Suppressor macrophage treated with lipopolysaccharide for 1 hour (primary cell): ENCODE data around the gene TAGLN3.

Source experiments
- DNase-seq, 3 donors: peaks; one replicate each; pipeline ENCODE4 v3.0.0-alpha.2; 2020 to 2022

The TAGLN3 gene

DNA sequence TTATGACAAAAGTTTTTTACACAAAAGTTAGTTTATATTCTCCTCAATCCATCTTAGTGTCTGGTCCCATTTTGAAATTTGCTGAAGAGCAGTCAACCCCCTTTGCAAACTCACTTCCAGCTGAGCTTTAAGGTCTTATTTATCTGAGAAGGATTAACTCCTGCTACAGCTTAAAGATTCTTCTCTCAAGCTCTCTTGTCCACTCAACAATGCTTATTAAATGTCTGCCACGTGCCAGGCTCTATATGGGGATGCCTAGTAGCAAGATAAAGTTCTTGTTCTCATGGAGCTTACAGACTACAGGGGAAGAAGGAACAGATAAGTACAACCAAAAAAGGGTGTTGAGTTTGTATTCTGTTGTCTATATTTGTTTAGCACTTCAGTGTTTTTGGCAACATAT, 54.5 kb downstream of the TAGLN3 start:
- no peak for DNase-seq

DNA sequence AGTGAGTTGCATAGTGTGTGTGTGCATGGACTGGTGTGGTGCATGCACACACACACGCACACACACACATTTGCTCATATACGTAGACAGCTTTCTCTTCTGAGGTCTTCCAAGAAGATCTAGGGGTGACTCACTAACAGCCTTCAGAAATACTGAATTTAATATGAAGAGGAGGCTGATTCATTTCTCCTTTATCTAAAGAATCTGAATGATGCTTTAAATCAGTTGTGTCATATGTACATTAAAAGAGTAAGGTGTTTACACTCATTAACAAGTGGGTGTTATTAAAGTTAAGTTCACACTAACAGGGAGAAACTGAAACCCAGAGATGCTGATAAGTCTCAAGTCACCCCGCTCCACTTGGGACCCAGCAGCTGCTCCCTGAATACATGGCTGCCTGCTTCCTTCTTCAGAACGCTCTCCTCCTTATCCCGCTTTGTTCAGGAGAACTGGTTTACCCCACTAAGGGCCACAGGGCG, 57.8 kb downstream of the TAGLN3 start:
- no peak for DNase-seq

DNA sequence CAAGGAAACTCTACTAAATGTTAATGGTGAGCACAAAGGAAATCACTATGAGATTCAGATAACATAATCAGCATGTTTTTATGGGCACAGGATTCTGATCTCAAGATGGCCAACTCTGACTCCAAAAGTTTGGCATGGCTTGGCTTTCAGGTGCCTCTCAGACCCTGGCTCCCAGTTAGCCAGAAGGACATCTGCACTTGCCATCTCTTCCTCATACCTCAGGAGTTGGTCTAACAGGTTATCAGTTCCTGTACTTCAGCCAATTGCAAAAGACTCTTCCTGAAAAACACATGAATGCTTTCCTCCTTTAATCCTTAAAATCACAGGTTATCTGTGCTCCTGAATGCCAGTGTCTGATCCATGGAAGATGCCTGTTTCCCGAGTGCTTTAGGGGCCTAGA, 60.8 kb downstream of the TAGLN3 start:
- DNase-seq = no peak

DNA sequence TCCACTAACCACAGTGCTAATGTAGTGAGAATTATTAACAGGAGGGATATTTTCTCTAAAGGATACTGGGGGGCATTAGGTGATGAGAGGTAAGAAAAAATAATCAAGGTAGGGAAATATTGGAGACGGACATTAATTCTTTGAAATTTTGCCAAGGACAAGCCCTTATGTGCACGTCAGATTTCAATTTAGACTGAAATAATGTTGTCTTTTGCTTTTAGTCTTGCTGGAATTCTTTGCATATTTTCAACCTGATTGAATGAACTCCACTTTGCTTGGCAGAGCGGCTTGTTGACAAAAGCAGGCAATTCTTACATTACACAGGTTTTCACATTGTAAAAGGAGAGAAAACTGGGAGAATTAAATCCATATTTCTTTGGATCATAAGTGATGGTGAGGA, 62.4 kb downstream of the TAGLN3 start:
- no peak for DNase-seq
